Muscle of leg (tissue), 16 donors: ENCODE measurements around the gene KCNQ4. TPM values are rescaled to one million over a fixed set of nuclear protein-coding genes. Genes with fewer than 3 reads are reported as not detected.

Experiments
- DNase-seq: peaks from one replicate; pipeline ENCODE4 v3.0.0; 2013
- H3K27ac ChIP-seq: one replicate; pipeline ENCODE4 v1.5.1; 2013; ENCODE audit warnings: mild to moderate bottlenecking, low read length, control low read depth
- H3K27me3 ChIP-seq: one replicate; pipeline ENCODE4 v1.6.1; 2013; ENCODE audit warnings: low read length; ENCODE audit not compliant: control insufficient read depth, insufficient read depth
- H3K36me3 ChIP-seq: one replicate; pipeline ENCODE4 v1.6.1; 2013; ENCODE audit warnings: low read length; ENCODE audit not compliant: control insufficient read depth, insufficient read depth
- H3K4me1 ChIP-seq: one replicate; pipeline ENCODE4 v1.6.1; 2013; ENCODE audit warnings: low read length; ENCODE audit not compliant: control insufficient read depth, insufficient read depth
- H3K4me3 ChIP-seq: one replicate; pipeline ENCODE4 v1.5.1; 2013; ENCODE audit warnings: low read length, control low read depth
- H3K9me3 ChIP-seq: replicated peaks from 2 replicates; pipeline ENCODE4 v1.6.1; 2013; ENCODE audit warnings: low read depth, low read length; ENCODE audit not compliant: control insufficient read depth
- WGBS: methylation state at CpG from one replicate; pipeline ENCODE4 v1.1.5; 2013; ENCODE audit warnings: missing lambda C conversion rate; ENCODE audit not compliant: insufficient coverage; 5-methylcytosine and 5-hydroxymethylcytosine counted together
- long read RNA-seq, 11 donors: transcript quantifications; one replicate each; lab custom pipeline, GENCODE V29; 2026
- polyA plus RNA-seq, 8 donors: library from polyadenylated mRNA; unstranded; fragments of 120-200 nt; gene quantifications; one replicate each; pipeline versions ENCODE4 v1.2.1 to v1.2.3, GENCODE V29; 2013; ENCODE audit warnings: inconsistent platforms in 1 of 8, low replicate concordance in 1 of 8; ENCODE audit not compliant: insufficient read length in 8 of 8, insufficient read depth in 1 of 8
- total RNA-seq: library from RNA; stranded (reverse); fragments of 120-200 nt; gene quantifications from one replicate; pipeline ENCODE4 v1.2.4, GENCODE V29; 2013

KCNQ4 gene
- 6.3 TPM for total RNA-seq
- 10 to 100 TPM in 6 of 8 donors, 1 to 10 TPM in 2; 6.3 to 33.1 (median 23.1) TPM for polyA plus RNA-seq
- long read RNA-seq, donor 1: 0 reads
- long read RNA-seq, donor 2: 0 reads
- long read RNA-seq, donor 3, full-length matches to known transcripts: 4 of 10 reads
- long read RNA-seq, donor 3, partial matches to known transcripts: 6 of 10 reads
- long read RNA-seq, donor 3, other reads (novel, unspliced or antisense): 0 of 10 reads
- long read RNA-seq, donor 4, full-length matches to known transcripts: 2 of 2 reads
- long read RNA-seq, donor 4, partial matches to known transcripts: 0 of 2 reads
- long read RNA-seq, donor 4, other reads (novel, unspliced or antisense): 0 of 2 reads
- long read RNA-seq, donor 5: 0 reads
- long read RNA-seq, donor 6, full-length matches to known transcripts: 3 of 8 reads
- long read RNA-seq, donor 6, partial matches to known transcripts: 5 of 8 reads
- long read RNA-seq, donor 6, other reads (novel, unspliced or antisense): 0 of 8 reads
- long read RNA-seq, donor 7, partial matches to known transcripts: 0 of 1 reads
- long read RNA-seq, donor 7, other reads (novel, unspliced or antisense): 0 of 1 reads
- long read RNA-seq, donor 8: 0 reads
- long read RNA-seq, donor 9, full-length matches to known transcripts: 3 of 3 reads
- long read RNA-seq, donor 9, partial matches to known transcripts: 0 of 3 reads
- long read RNA-seq, donor 9, other reads (novel, unspliced or antisense): 0 of 3 reads
- long read RNA-seq, donor 10, full-length matches to known transcripts: 1 of 1 reads
- long read RNA-seq, donor 10, partial matches to known transcripts: 0 of 1 reads
- long read RNA-seq, donor 10, other reads (novel, unspliced or antisense): 0 of 1 reads
- long read RNA-seq, donor 11: 0 reads

GRCh38 chr1:40783001-40783905 lies at the start of gene KCNQ4:
TSS of gene KCNQ4 (plus strand) at chr1:40783787. CDS start at chr1:40784094, 307 bp downstream.
- Histone ChIP-seq H3K4me1 (peaks cover 58% of the 10 kb centered on the region), H3K27me3 (peaks cover 19% of the 10 kb centered on the region), H3K27ac (peak within 1 kb of the TSS; percentile 74), H3K9me3 (no peaks in the 10 kb centered on the region), H3K4me3 (peak within 1 kb of the TSS; percentile 45), H3K36me3 (no peaks in the 10 kb centered on the region)
- DNase-seq: peak; percentile 67
- 2% methylated on average over 50 of the region's 73 CpGs for WGBS

- no peaks in the 10 kb centered on the region for H3K9me3 ChIP-seq
- no peak overlapping the region for H3K4me3 ChIP-seq
- 43% methylated on average over 1 of the region's 8 CpGs for WGBS
- H3K36me3 ChIP-seq: peaks cover 16% of the 10 kb centered on the region
- peaks cover 2% of the 10 kb centered on the region for H3K4me1 ChIP-seq
- H3K27ac ChIP-seq: no peak overlapping the region
- peak; percentile 70 for DNase-seq
- H3K27me3 ChIP-seq: no peaks in the 10 kb centered on the region
Measured at GRCh38 chr1:40734882-40735628, 48.5 kb upstream of the KCNQ4 start.

- Histone ChIP-seq H3K4me3 (no peak overlapping the region), H3K27ac (no peak overlapping the region), H3K9me3 (no peaks in the 10 kb centered on the region), H3K4me1 (peaks cover 2% of the 10 kb centered on the region), H3K36me3 (peaks cover 20% of the 10 kb centered on the region), H3K27me3 (no peaks in the 10 kb centered on the region)
- peak; percentile 63 for DNase-seq
Measured at GRCh38 chr1:40736085-40736531, 47.5 kb upstream of the KCNQ4 start.

GRCh38 chr1:40738831-40739230 lies 44.8 kb upstream of the KCNQ4 start:
- Histone ChIP-seq H3K27ac (no peak overlapping the region), H3K36me3 (peaks cover 30% of the 10 kb centered on the region), H3K4me1 (peaks cover 2% of the 10 kb centered on the region), H3K4me3 (no peak overlapping the region), H3K9me3 (no peaks in the 10 kb centered on the region), H3K27me3 (no peaks in the 10 kb centered on the region)
- WGBS: 100% methylated on average over 1 of the region's 6 CpGs
- DNase-seq: no peak

- H3K36me3 ChIP-seq: peaks cover 32% of the 10 kb centered on the region
- 100% methylated on average over 1 of the region's 3 CpGs for WGBS
- no peak for DNase-seq
- no peak overlapping the region for H3K27ac ChIP-seq
- no peak overlapping the region for H3K4me3 ChIP-seq
- no peaks in the 10 kb centered on the region for H3K27me3 ChIP-seq
- peaks cover 2% of the 10 kb centered on the region for H3K4me1 ChIP-seq
- H3K9me3 ChIP-seq: no peaks in the 10 kb centered on the region
Measured at GRCh38 chr1:40739455-40740008, 44.1 kb upstream of the KCNQ4 start.

GRCh38 chr1:40740039-40740996 lies 43.3 kb upstream of the KCNQ4 start:
- DNase-seq: peak; percentile 56
- H3K9me3 ChIP-seq: no peaks in the 10 kb centered on the region
- H3K4me3 ChIP-seq: no peak overlapping the region
- WGBS: no CpG with 5 or more reads among the region's 6 CpGs
- no peaks in the 10 kb centered on the region for H3K27me3 ChIP-seq
- peaks cover 2% of the 10 kb centered on the region for H3K4me1 ChIP-seq
- no peak overlapping the region for H3K27ac ChIP-seq
- peaks cover 32% of the 10 kb centered on the region for H3K36me3 ChIP-seq

GRCh38 chr1:40740997-40741736 lies 42.4 kb upstream of the KCNQ4 start:
- H3K9me3 ChIP-seq: no peaks in the 10 kb centered on the region
- peaks cover 34% of the 10 kb centered on the region for H3K36me3 ChIP-seq
- no peaks in the 10 kb centered on the region for H3K27me3 ChIP-seq
- peaks cover 2% of the 10 kb centered on the region for H3K4me1 ChIP-seq
- WGBS: no CpG with 5 or more reads among the region's 7 CpGs
- no peak overlapping the region for H3K4me3 ChIP-seq
- H3K27ac ChIP-seq: no peak overlapping the region
- no peak for DNase-seq
